Panc1 (cell line): ENCODE results near the gene MAPKBP1.

ENCODE experiments used
- SIN3A ChIP-seq: IDR thresholded peaks from 2 replicates; pipeline ENCODE4 v1.6.1; 2012; ENCODE audit warnings: low read depth, mild to moderate bottlenecking, low read length, moderate library complexity, borderline replicate concordance; ENCODE audit not compliant: insufficient read depth
- TF ChIP-seq, protein P1 (sequence below): fragments of 450-650 bp; IDR thresholded peaks from 2 replicates; pipeline ENCODE4 v1.5.1; 2017; ENCODE audit warnings: mild to moderate bottlenecking

DNA sequence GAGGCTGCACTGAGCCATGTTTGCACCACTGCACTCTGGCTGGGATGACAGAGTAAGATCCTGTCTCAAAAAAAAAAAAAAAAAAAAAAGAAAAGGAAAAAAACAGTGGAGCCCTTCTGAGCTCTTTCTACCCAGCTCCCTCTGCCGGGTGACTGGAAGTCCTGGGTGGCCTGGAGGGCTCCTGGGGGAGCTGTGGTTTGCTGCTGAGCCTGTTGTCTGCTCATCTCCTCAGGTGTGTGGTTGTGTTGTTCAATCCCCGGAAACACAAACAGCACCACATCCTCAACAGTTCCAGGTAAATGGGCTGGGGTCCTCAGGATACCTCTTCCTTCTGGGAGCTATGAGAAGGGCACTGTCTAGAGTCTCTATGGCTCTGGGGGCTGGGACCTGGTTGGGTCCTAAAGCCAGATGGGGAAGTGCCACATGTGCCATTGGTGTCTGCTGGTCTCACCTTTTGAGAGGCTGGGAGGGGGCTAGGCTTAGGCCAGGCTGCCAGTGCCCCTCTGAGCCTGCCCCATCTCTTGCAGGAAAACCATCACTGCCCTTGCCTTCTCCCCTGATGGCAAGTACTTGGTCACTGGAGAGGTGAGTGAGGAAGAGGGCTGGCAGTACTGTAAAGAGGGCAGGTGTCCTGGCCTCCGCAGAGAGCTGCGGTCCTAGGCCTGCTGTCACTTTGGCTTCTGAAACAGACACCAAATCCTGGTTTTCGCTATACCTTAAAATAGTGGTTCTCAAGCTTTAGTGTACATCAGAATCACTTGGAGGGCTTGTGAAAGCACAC, 36.6 kb downstream of the MAPKBP1 start:
- TF ChIP-seq SIN3A = no peak
- TF ChIP-seq, protein P1, sequence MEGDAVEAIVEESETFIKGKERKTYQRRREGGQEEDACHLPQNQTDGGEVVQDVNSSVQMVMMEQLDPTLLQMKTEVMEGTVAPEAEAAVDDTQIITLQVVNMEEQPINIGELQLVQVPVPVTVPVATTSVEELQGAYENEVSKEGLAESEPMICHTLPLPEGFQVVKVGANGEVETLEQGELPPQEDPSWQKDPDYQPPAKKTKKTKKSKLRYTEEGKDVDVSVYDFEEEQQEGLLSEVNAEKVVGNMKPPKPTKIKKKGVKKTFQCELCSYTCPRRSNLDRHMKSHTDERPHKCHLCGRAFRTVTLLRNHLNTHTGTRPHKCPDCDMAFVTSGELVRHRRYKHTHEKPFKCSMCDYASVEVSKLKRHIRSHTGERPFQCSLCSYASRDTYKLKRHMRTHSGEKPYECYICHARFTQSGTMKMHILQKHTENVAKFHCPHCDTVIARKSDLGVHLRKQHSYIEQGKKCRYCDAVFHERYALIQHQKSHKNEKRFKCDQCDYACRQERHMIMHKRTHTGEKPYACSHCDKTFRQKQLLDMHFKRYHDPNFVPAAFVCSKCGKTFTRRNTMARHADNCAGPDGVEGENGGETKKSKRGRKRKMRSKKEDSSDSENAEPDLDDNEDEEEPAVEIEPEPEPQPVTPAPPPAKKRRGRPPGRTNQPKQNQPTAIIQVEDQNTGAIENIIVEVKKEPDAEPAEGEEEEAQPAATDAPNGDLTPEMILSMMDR = no peak
